Right atrium auricular region (tissue), 2 donors: ENCODE results near the gene CCNC. TPM values are rescaled to one million over a fixed set of nuclear protein-coding genes. Genes with fewer than 3 reads are reported as not detected.
"Not testable (repeated sequence)": the region's sequence is repeated elsewhere in the genome, so short reads cannot be mapped to it uniquely, and the experiment has no call there.

Experiments
- DNase-seq: peaks from one replicate; pipeline ENCODE4 v3.0.0-alpha.2; 2019; ENCODE audit warnings: low spot score
- H3K27ac ChIP-seq, 2 donors: fragments of 200-600 bp; sonication (generic); 1 replicate in 1 of 2; 2 replicates in 1 of 2; pipeline ENCODE4 v1.5.1; 2016 to 2019
- H3K27me3 ChIP-seq, 2 donors: fragments of 200-600 bp; sonication (generic); one replicate each; pipeline versions ENCODE4 v1.5.1 to v1.6.0; 2017 to 2019
- H3K36me3 ChIP-seq: fragments of 200-600 bp; sonication (generic); one replicate; pipeline ENCODE4 v1.5.1; 2016
- H3K4me1 ChIP-seq, 2 donors: fragments of 200-600 bp; sonication (generic); one replicate each; pipeline versions ENCODE4 v1.5.1 to v1.6.0; 2017 to 2019
- H3K4me3 ChIP-seq, 2 donors: fragments of 200-600 bp; sonication (generic); 1 replicate in 1 of 2; 2 replicates in 1 of 2; pipeline ENCODE4 v1.5.1; 2017 to 2019; ENCODE audit warnings: mild to moderate bottlenecking in 1 of 2, moderate library complexity in 1 of 2
- H3K9me3 ChIP-seq, 2 donors: fragments of 200-600 bp; sonication (generic); one replicate each; pipeline ENCODE4 v1.5.1; 2019
- CTCF ChIP-seq, 2 donors: fragments of 200-600 bp; sonication (generic); IDR thresholded peaks; one replicate each; pipeline ENCODE4 v1.5.1; 2019; ENCODE audit warnings: antibody characterized with exemption in 2 of 2
- total RNA-seq, 2 donors: library from RNA; depleted of rRNA; stranded (reverse); fragments of >200 nt; gene quantifications; one replicate each; pipeline ENCODE4 v1.1.0, GENCODE V29; 2016

Gene CCNC
- total RNA-seq, 2 donors from 2014 or later: 17.6 to 23.1 TPM

GRCh38 chr6:99603421-99604165, 35.1 kb upstream of the CCNC start:
- H3K36me3 ChIP-seq: no peaks in the 10 kb centered on the region
- DNase-seq: no peak
- peaks cover 0 to 37% of the 10 kb centered on the region in 2 donors for H3K4me1 ChIP-seq
- peak overlapping the region; percentile 11 to 33 for H3K4me3 ChIP-seq
- H3K27me3 ChIP-seq: peaks cover 69 to 78% of the 10 kb centered on the region in 2 donors
- H3K9me3 ChIP-seq: no peaks in the 10 kb centered on the region
- no peak for TF ChIP-seq CTCF (IDR thresholded peaks at IDR 0.05)
- H3K27ac ChIP-seq: no peak overlapping the region

- Histone ChIP-seq H3K4me1 (peaks cover 0 to 36% of the 10 kb centered on the region in 2 donors), H3K27ac (no peak overlapping the region), H3K9me3 (no peaks in the 10 kb centered on the region), H3K36me3 (no peaks in the 10 kb centered on the region), H3K27me3 (peaks cover 61 to 78% of the 10 kb centered on the region in 2 donors), H3K4me3 (peak overlapping the region in 1 of 2 donors; percentile 33)
- TF ChIP-seq CTCF (IDR thresholded peaks at IDR 0.05): no peak
- DNase-seq: no peak
Observed at GRCh38 chr6:99602520-99603420, 34.3 kb upstream of the CCNC start.

- not testable (repeated sequence) for H3K4me3 ChIP-seq, H3K27ac ChIP-seq, DNase-seq, H3K36me3 ChIP-seq
- Histone ChIP-seq H3K4me1 (peaks cover 0 to 13% of the 10 kb centered on the region in 2 donors), H3K27me3 (peaks cover 38 to 41% of the 10 kb centered on the region in 2 donors), H3K9me3 (peaks cover 0 to 17% of the 10 kb centered on the region in 2 donors)
Observed at GRCh38 chr6:99594696-99595095, 26.2 kb upstream of the CCNC start.

GRCh38 chr6:99592900-99593299, 24.4 kb upstream of the CCNC start:
- Histone ChIP-seq H3K27ac (no peak overlapping the region), H3K4me1 (peaks cover 0 to 28% of the 10 kb centered on the region in 2 donors), H3K9me3 (peaks cover 0 to 17% of the 10 kb centered on the region in 2 donors), H3K4me3 (no peak overlapping the region), H3K27me3 (peaks cover 38 to 39% of the 10 kb centered on the region in 2 donors), H3K36me3 (no peaks in the 10 kb centered on the region)
- TF ChIP-seq CTCF (IDR thresholded peaks at IDR 0.05): no peak
- DNase-seq: no peak

GRCh38 chr6:99591673-99592364, 23.4 kb upstream of the CCNC start:
- H3K9me3 ChIP-seq: peaks cover 0 to 17% of the 10 kb centered on the region in 2 donors
- no peak for TF ChIP-seq CTCF (IDR thresholded peaks at IDR 0.05)
- H3K4me3 ChIP-seq: no peak overlapping the region
- H3K27ac ChIP-seq: no peak overlapping the region
- H3K36me3 ChIP-seq: no peaks in the 10 kb centered on the region
- peaks cover 38 to 39% of the 10 kb centered on the region in 2 donors for H3K27me3 ChIP-seq
- no peak for DNase-seq
- peaks cover 0 to 28% of the 10 kb centered on the region in 2 donors for H3K4me1 ChIP-seq
